SK-N-SH treated with all-trans-retinoic acid at 6 μM for 48 hours (cell line): ENCODE measurements around the gene EMX2.

Experiments used
- ATAC-seq: fragments of 200-7000 bp; cut with Tn5 transposase; 3 replicates; pipeline ENCODE4 v1.9.1; 2020; ENCODE audit warnings: mild to moderate bottlenecking, moderate library complexity
- ARNTL ChIP-seq: fragments of 450-650 bp; formaldehyde crosslinking; IDR thresholded peaks from 2 replicates; pipeline ENCODE4 v1.5.0; 2020; ENCODE audit warnings: low read depth, mild to moderate bottlenecking, moderate library complexity, borderline replicate concordance
- BACH2 ChIP-seq: fragments of 250-450 bp; sonication (Bioruptor Pico); IDR thresholded peaks from 2 replicates; pipeline ENCODE4 v1.9.0; 2021; ENCODE audit warnings: mild to moderate bottlenecking, borderline replicate concordance
- CSDC2 ChIP-seq: fragments of 250-450 bp; sonication (Bioruptor Pico); IDR thresholded peaks from 2 replicates; pipeline ENCODE4 v1.5.0; 2020; ENCODE audit warnings: mild to moderate bottlenecking, moderate library complexity
- CSRNP3 ChIP-seq: fragments of 250-450 bp; sonication (Bioruptor Pico); IDR thresholded peaks from 2 replicates; pipeline ENCODE4 v1.5.1; 2021; ENCODE audit warnings: mild to moderate bottlenecking, moderate library complexity
- ESRRG ChIP-seq: fragments of 250-450 bp; sonication (Bioruptor Pico); IDR thresholded peaks from 2 replicates; pipeline ENCODE4 v1.6.1; 2021; ENCODE audit warnings: mild to moderate bottlenecking
- ISL1 ChIP-seq: fragments of 250-450 bp; sonication (Bioruptor Pico); IDR thresholded peaks from 2 replicates; pipeline ENCODE4 v2.1.2; 2022; ENCODE audit warnings: mild to moderate bottlenecking, moderate library complexity
- OSR1 ChIP-seq: fragments of 250-450 bp; sonication (Bioruptor Pico); IDR thresholded peaks from 2 replicates; pipeline ENCODE4 v1.8.0; 2022; ENCODE audit warnings: moderate library complexity, mild to moderate bottlenecking, inconsistent platforms
- PPARA ChIP-seq: fragments of 250-450 bp; sonication (Bioruptor Pico); IDR thresholded peaks from 2 replicates; pipeline ENCODE4 v1.5.0; 2020; ENCODE audit warnings: mild to moderate bottlenecking, borderline replicate concordance
- RARB ChIP-seq: fragments of 250-450 bp; sonication (Bioruptor Pico); IDR thresholded peaks from 2 replicates; pipeline ENCODE4 v1.8.0; 2021; ENCODE audit warnings: mild to moderate bottlenecking, moderate library complexity
- SNAI2 ChIP-seq: fragments of 250-450 bp; sonication (Bioruptor Pico); IDR thresholded peaks from 2 replicates; pipeline ENCODE4 v1.5.0; 2020; ENCODE audit warnings: mild to moderate bottlenecking, moderate library complexity
- TCF4 ChIP-seq: fragments of 250-450 bp; sonication (Bioruptor Pico); IDR thresholded peaks from 2 replicates; pipeline ENCODE4 v1.8.0; 2021; ENCODE audit warnings: mild to moderate bottlenecking, moderate library complexity, borderline replicate concordance
- ZC3H10 ChIP-seq: fragments of 250-450 bp; sonication (Bioruptor Pico); IDR thresholded peaks from 2 replicates; pipeline ENCODE4 v1.5.1; 2021; ENCODE audit warnings: mild to moderate bottlenecking, moderate library complexity
- ZFP3 ChIP-seq: fragments of 250-450 bp; sonication (Bioruptor Pico); IDR thresholded peaks from 2 replicates; pipeline ENCODE4 v1.5.0; 2020; ENCODE audit warnings: mild to moderate bottlenecking, moderate library complexity
- ZFP30 ChIP-seq: fragments of 450-650 bp; formaldehyde crosslinking; IDR thresholded peaks from 2 replicates; pipeline ENCODE4 v1.5.0; 2022; ENCODE audit warnings: mild to moderate bottlenecking, moderate library complexity
- ZNF565 ChIP-seq: fragments of 450-650 bp; formaldehyde crosslinking; conservative IDR thresholded peaks from 2 replicates; pipeline ENCODE4 v1.5.0; 2020; ENCODE audit warnings: low read depth, mild to moderate bottlenecking, moderate library complexity
- ZNF70 ChIP-seq: fragments of 450-650 bp; formaldehyde crosslinking; IDR thresholded peaks from 2 replicates; pipeline ENCODE4 v1.5.0; 2020; ENCODE audit warnings: mild to moderate bottlenecking, moderate library complexity
- TF ChIP-seq, protein P1 (sequence below): fragments of 250-450 bp; sonication (Bioruptor Pico); IDR thresholded peaks from 2 replicates; pipeline ENCODE4 v1.5.1; 2020; ENCODE audit warnings: low read depth, mild to moderate bottlenecking, moderate library complexity
- TF ChIP-seq, protein P2 (sequence below): fragments of 250-450 bp; sonication (Bioruptor Pico); IDR thresholded peaks from 2 replicates; pipeline ENCODE4 v1.5.0; 2020; ENCODE audit warnings: mild to moderate bottlenecking, moderate library complexity
- TF ChIP-seq, protein P3 (sequence below): fragments of 250-450 bp; sonication (Bioruptor Pico); IDR thresholded peaks from 2 replicates; pipeline ENCODE4 v1.8.0; 2020; ENCODE audit warnings: mild to moderate bottlenecking, moderate library complexity, borderline replicate concordance

EMX2 gene

DNA sequence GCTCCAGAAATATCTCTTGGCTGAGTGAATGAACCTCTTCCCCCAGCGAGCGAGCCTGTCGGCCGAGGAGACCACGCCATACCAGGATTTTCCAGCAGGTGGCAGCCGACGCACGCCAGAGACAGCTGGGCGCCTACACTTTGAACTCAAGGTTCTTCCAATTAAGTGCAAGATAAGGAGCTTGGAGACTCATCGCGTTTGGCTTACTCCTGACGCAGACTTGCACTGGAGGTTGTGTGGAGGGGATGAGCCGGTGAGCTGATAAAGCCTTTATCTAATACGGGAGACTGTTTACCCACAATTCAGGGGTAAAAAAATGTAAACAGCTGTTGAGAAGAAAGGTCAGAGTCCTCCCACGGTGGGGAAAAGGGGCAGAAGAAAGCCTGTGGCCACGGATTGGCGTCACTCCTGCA, 45.9 kb upstream of the EMX2 start:
- TF ChIP-seq TCF4 (no peak), CSDC2 (CRISPR knock-in tag) (no peak), ZC3H10 (CRISPR knock-in tag) (no peak), PPARA (no peak), ZNF70 (CRISPR knock-in tag) (no peak), ARNTL (no peak), BACH2 (CRISPR knock-in tag) (no peak), CSRNP3 (CRISPR knock-in tag) (no peak), RARB (no peak), ZFP3 (CRISPR knock-in tag) (no peak), OSR1 (CRISPR knock-in tag) (no peak), ZFP30 (CRISPR knock-in tag) (no peak), ZNF565 (CRISPR knock-in tag) (no peak), ISL1 (CRISPR knock-in tag) (no peak), SNAI2 (CRISPR knock-in tag) (no peak)
- TF ChIP-seq, protein P1, sequence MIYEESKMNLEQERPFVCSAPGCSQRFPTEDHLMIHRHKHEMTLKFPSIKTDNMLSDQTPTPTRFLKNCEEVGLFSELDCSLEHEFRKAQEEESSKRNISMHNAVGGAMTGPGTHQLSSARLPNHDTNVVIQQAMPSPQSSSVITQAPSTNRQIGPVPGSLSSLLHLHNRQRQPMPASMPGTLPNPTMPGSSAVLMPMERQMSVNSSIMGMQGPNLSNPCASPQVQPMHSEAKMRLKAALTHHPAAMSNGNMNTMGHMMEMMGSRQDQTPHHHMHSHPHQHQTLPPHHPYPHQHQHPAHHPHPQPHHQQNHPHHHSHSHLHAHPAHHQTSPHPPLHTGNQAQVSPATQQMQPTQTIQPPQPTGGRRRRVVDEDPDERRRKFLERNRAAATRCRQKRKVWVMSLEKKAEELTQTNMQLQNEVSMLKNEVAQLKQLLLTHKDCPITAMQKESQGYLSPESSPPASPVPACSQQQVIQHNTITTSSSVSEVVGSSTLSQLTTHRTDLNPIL: no peak
- TF ChIP-seq, protein P2, sequence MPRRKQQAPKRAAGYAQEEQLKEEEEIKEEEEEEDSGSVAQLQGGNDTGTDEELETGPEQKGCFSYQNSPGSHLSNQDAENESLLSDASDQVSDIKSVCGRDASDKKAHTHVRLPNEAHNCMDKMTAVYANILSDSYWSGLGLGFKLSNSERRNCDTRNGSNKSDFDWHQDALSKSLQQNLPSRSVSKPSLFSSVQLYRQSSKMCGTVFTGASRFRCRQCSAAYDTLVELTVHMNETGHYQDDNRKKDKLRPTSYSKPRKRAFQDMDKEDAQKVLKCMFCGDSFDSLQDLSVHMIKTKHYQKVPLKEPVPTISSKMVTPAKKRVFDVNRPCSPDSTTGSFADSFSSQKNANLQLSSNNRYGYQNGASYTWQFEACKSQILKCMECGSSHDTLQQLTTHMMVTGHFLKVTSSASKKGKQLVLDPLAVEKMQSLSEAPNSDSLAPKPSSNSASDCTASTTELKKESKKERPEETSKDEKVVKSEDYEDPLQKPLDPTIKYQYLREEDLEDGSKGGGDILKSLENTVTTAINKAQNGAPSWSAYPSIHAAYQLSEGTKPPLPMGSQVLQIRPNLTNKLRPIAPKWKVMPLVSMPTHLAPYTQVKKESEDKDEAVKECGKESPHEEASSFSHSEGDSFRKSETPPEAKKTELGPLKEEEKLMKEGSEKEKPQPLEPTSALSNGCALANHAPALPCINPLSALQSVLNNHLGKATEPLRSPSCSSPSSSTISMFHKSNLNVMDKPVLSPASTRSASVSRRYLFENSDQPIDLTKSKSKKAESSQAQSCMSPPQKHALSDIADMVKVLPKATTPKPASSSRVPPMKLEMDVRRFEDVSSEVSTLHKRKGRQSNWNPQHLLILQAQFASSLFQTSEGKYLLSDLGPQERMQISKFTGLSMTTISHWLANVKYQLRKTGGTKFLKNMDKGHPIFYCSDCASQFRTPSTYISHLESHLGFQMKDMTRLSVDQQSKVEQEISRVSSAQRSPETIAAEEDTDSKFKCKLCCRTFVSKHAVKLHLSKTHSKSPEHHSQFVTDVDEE: no peak
- TF ChIP-seq, protein P3, sequence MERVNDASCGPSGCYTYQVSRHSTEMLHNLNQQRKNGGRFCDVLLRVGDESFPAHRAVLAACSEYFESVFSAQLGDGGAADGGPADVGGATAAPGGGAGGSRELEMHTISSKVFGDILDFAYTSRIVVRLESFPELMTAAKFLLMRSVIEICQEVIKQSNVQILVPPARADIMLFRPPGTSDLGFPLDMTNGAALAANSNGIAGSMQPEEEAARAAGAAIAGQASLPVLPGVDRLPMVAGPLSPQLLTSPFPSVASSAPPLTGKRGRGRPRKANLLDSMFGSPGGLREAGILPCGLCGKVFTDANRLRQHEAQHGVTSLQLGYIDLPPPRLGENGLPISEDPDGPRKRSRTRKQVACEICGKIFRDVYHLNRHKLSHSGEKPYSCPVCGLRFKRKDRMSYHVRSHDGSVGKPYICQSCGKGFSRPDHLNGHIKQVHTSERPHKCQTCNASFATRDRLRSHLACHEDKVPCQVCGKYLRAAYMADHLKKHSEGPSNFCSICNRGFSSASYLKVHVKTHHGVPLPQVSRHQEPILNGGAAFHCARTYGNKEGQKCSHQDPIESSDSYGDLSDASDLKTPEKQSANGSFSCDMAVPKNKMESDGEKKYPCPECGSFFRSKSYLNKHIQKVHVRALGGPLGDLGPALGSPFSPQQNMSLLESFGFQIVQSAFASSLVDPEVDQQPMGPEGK: no peak
- ATAC-seq: peak; percentile 96

GRCh38 chr10:117497736-117498135, 44.8 kb upstream of the EMX2 start:
- no peak for ATAC-seq
- no peak for TF ChIP-seq RARB
- no peak for TF ChIP-seq ZNF565 (CRISPR knock-in tag)
- TF ChIP-seq, protein P2: no peak
- no peak for TF ChIP-seq BACH2 (CRISPR knock-in tag)
- TF ChIP-seq ZC3H10 (CRISPR knock-in tag): no peak
- no peak for TF ChIP-seq ZNF70 (CRISPR knock-in tag)
- TF ChIP-seq ESRRG (CRISPR knock-in tag): no peak
- TF ChIP-seq ZFP3 (CRISPR knock-in tag): no peak
- TF ChIP-seq OSR1 (CRISPR knock-in tag): no peak
- TF ChIP-seq, protein P3: no peak
